ENCODE measurements around the gene CD160. TPM values are rescaled to one million over a fixed set of nuclear protein-coding genes. Genes with fewer than 3 reads are reported as not detected.
"Not testable (repeated sequence)": the region's sequence is repeated elsewhere in the genome, so short reads cannot be mapped to it uniquely, and the experiment has no call there.

Gene CD160
- total RNA-seq, 1 experiment from 2014 or later: not detected

DNA sequence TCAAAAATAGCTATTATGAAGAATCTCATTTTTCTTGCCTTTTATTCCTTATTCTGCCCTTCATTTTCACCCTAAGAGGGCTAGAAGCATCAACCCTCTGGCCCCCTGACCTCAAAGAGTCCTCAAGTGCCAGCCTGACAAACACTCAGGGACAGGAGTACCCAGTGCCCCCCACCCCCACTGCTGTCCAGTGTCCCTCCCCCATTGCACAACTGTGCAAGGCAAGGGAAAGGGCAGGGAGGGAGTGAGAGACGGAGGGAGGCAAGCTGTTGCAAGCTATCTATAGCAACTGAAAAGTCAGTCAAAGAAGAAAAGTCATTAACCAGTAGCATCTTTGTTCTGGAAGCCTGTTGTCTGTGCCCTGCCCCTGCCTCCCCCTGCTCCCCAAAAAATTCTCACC lies 33.2 kb upstream of the CD160 start:
- intact Hi-C loops (cut with micrococcal nuclease; ENCODE audit: unreplicated experiment); CTCF ChIA-PET; ATAC-seq; H3K4me3 ChIP-seq (ENCODE audit: low read depth in 2 of 2, low read length in 2 of 2); H3K4me1 ChIP-seq (ENCODE audit: control insufficient read depth, insufficient read depth, low read length); H3K27me3 ChIP-seq (ENCODE audit: control insufficient read depth, insufficient read depth, low read length); DNase-seq (ENCODE audit: low read depth, low spot score); POLR2A ChIA-PET; H3K36me3 ChIP-seq (ENCODE audit: control insufficient read depth, insufficient read depth, low read length); H3K9me3 ChIP-seq (ENCODE audit: control insufficient read depth, insufficient read depth, low read depth, low read length); BruUV-seq (replicated peaks); H3K27ac ChIP-seq (ENCODE audit: low read length); in situ Hi-C loops (cut with HindIII; ENCODE audit: low pct_unique_long_range_greater_than_20kb, low sequenced_read_pairs): not testable (repeated sequence)

DNA sequence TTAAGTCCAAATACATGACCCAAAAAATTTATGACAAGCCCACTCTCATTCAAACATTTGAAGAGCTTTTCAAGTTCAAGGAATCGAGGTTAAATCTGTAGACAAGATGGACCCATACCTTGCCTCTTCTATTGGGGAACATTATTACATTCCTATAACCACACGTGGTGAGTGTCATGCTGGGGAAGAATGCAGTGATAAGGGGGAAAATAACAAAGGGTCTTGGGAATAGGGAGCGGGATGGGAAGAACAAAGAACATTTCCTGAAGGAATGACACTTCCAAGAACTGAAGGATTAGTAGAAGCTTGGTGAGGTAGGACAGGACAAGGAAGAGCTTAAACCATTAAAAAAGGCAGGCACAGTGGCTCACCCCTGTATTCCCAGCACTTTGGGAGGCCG lies 31.0 kb upstream of the CD160 start:
- H3K36me3 ChIP-seq (ENCODE audit: control insufficient read depth, insufficient read depth, low read length): no peaks in the 10 kb centered on the region
- no peak overlapping the region for H3K27ac ChIP-seq (ENCODE audit: low read length)
- no peak for DNase-seq (ENCODE audit: low read depth, low spot score)
- no peak for ATAC-seq
- CTCF ChIA-PET: no interaction called here
- POLR2A ChIA-PET: no interaction called here
- no peaks in the 10 kb centered on the region for H3K27me3 ChIP-seq (ENCODE audit: control insufficient read depth, insufficient read depth, low read length)
- peaks cover 4% of the 10 kb centered on the region; the same call in 1 of the 2 replicates for H3K4me1 ChIP-seq (ENCODE audit: control insufficient read depth, insufficient read depth, low read length)
- intact Hi-C loops (cut with micrococcal nuclease; ENCODE audit: unreplicated experiment) (no loop called here), in situ Hi-C loops (cut with HindIII; ENCODE audit: low pct_unique_long_range_greater_than_20kb, low sequenced_read_pairs) (no loop called here)
- no peaks in the 10 kb centered on the region for H3K9me3 ChIP-seq (ENCODE audit: control insufficient read depth, insufficient read depth, low read depth, low read length)
- no TSS peak for BruUV-seq (replicated peaks)
- TF ChIP-seq POLR2AphosphoS5 (IDR thresholded peaks at IDR 0.05; ENCODE audit: low read depth, low read length) (no peak), SIN3A (IDR thresholded peaks at IDR 0.05; ENCODE audit: borderline replicate concordance, insufficient read depth, low read depth, low read length) (no peak), TCF7L2 (IDR thresholded peaks at IDR 0.05; ENCODE audit: low read depth, low read length) (no peak)
- TF ChIP-seq, protein P1, sequence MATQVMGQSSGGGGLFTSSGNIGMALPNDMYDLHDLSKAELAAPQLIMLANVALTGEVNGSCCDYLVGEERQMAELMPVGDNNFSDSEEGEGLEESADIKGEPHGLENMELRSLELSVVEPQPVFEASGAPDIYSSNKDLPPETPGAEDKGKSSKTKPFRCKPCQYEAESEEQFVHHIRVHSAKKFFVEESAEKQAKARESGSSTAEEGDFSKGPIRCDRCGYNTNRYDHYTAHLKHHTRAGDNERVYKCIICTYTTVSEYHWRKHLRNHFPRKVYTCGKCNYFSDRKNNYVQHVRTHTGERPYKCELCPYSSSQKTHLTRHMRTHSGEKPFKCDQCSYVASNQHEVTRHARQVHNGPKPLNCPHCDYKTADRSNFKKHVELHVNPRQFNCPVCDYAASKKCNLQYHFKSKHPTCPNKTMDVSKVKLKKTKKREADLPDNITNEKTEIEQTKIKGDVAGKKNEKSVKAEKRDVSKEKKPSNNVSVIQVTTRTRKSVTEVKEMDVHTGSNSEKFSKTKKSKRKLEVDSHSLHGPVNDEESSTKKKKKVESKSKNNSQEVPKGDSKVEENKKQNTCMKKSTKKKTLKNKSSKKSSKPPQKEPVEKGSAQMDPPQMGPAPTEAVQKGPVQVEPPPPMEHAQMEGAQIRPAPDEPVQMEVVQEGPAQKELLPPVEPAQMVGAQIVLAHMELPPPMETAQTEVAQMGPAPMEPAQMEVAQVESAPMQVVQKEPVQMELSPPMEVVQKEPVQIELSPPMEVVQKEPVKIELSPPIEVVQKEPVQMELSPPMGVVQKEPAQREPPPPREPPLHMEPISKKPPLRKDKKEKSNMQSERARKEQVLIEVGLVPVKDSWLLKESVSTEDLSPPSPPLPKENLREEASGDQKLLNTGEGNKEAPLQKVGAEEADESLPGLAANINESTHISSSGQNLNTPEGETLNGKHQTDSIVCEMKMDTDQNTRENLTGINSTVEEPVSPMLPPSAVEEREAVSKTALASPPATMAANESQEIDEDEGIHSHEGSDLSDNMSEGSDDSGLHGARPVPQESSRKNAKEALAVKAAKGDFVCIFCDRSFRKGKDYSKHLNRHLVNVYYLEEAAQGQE (IDR thresholded peaks at IDR 0.05; ENCODE audit: insufficient read depth in 1 of 2, low read depth in 2 of 2, low read length in 1 of 2): no peak
- TF ChIP-seq, protein P2, sequence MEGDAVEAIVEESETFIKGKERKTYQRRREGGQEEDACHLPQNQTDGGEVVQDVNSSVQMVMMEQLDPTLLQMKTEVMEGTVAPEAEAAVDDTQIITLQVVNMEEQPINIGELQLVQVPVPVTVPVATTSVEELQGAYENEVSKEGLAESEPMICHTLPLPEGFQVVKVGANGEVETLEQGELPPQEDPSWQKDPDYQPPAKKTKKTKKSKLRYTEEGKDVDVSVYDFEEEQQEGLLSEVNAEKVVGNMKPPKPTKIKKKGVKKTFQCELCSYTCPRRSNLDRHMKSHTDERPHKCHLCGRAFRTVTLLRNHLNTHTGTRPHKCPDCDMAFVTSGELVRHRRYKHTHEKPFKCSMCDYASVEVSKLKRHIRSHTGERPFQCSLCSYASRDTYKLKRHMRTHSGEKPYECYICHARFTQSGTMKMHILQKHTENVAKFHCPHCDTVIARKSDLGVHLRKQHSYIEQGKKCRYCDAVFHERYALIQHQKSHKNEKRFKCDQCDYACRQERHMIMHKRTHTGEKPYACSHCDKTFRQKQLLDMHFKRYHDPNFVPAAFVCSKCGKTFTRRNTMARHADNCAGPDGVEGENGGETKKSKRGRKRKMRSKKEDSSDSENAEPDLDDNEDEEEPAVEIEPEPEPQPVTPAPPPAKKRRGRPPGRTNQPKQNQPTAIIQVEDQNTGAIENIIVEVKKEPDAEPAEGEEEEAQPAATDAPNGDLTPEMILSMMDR (IDR thresholded peaks at IDR 0.05): no peak
- no peak overlapping the region for H3K4me3 ChIP-seq (ENCODE audit: low read depth in 2 of 2, low read length in 2 of 2)

DNA sequence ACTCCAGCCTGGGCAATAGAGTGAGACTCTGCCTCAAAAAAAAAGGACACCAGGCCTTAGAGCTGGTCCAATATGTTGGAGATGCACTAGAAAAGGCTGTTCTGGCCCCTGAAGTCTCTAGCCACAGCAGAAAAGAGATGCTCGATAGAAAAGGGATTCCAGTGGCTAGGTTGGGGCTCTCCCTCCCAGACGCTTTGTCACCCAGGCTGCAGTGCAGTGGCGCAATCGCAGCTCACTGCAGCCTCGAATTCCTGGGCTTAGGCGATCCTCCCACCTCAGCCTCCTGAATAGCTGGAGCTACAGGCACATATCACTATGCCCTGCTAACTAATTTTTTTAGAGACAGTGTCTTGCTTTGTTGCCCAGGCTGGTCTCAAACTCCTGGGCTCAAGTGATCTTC lies 30.4 kb upstream of the CD160 start:
- TF ChIP-seq POLR2AphosphoS5 (IDR thresholded peaks at IDR 0.05; ENCODE audit: low read depth, low read length) (no peak), TCF7L2 (IDR thresholded peaks at IDR 0.05; ENCODE audit: low read depth, low read length) (no peak), SIN3A (IDR thresholded peaks at IDR 0.05; ENCODE audit: borderline replicate concordance, insufficient read depth, low read depth, low read length) (no peak)
- TF ChIP-seq, protein P2 (IDR thresholded peaks at IDR 0.05): no peak
- TF ChIP-seq, protein P1 (IDR thresholded peaks at IDR 0.05; ENCODE audit: insufficient read depth in 1 of 2, low read depth in 2 of 2, low read length in 1 of 2): no peak
- Histone ChIP-seq H3K36me3 (ENCODE audit: control insufficient read depth, insufficient read depth, low read length) (no peaks in the 10 kb centered on the region), H3K9me3 (ENCODE audit: control insufficient read depth, insufficient read depth, low read depth, low read length) (no peaks in the 10 kb centered on the region), H3K27me3 (ENCODE audit: control insufficient read depth, insufficient read depth, low read length) (no peaks in the 10 kb centered on the region), H3K4me3 (ENCODE audit: low read depth in 2 of 2, low read length in 2 of 2) (no peak overlapping the region), H3K4me1 (ENCODE audit: control insufficient read depth, insufficient read depth, low read length) (peaks cover 4% of the 10 kb centered on the region; the same call in 1 of the 2 replicates), H3K27ac (ENCODE audit: low read length) (no peak overlapping the region)
- ATAC-seq (no peak), DNase-seq (ENCODE audit: low read depth, low spot score) (no peak)
- intact Hi-C loops (cut with micrococcal nuclease; ENCODE audit: unreplicated experiment) (no loop called here), in situ Hi-C loops (cut with HindIII; ENCODE audit: low pct_unique_long_range_greater_than_20kb, low sequenced_read_pairs) (no loop called here)
- BruUV-seq (replicated peaks): no TSS peak
- POLR2A ChIA-PET: no interaction called here
- CTCF ChIA-PET: no interaction called here
